ENCODE data around the gene MDFI.

Gene MDFI

GRCh38 chr6:41638002-41638934, at the start of gene MDFI:
Gene MDFI, plus strand, starts transcription at chr6:41638468. Its CDS starts 282 bp downstream, at chr6:41638750.
- DNase-seq = no peak

- DNase-seq = no peak
Measured at GRCh38 chr6:41589223-41589622, 49.0 kb upstream of the MDFI start.

GRCh38 chr6:41589636-41590622, 48.3 kb upstream of the MDFI start:
- DNase-seq = no peak

GRCh38 chr6:41591122-41591521, 47.1 kb upstream of the MDFI start:
- DNase-seq = no peak

GRCh38 chr6:41591859-41592502, 46.3 kb upstream of the MDFI start:
- DNase-seq = peak; percentile 48

- no peak for DNase-seq
Measured at GRCh38 chr6:41593406-41593805, 44.9 kb upstream of the MDFI start.

GRCh38 chr6:41593839-41594238, 44.4 kb upstream of the MDFI start:
- DNase-seq = no peak

GRCh38 chr6:41594326-41594725, 43.9 kb upstream of the MDFI start:
- no peak for DNase-seq

- DNase-seq = no peak
Measured at GRCh38 chr6:41594766-41595165, 43.5 kb upstream of the MDFI start.

GRCh38 chr6:41595166-41595565, 43.1 kb upstream of the MDFI start:
- no peak for DNase-seq

- DNase-seq = no peak
Measured at GRCh38 chr6:41596096-41596685, 42.1 kb upstream of the MDFI start.

- DNase-seq = no peak
Measured at GRCh38 chr6:41596807-41597206, 41.5 kb upstream of the MDFI start.

GRCh38 chr6:41597246-41598000, 40.8 kb upstream of the MDFI start:
- no peak for DNase-seq

- no peak for DNase-seq
Measured at GRCh38 chr6:41598670-41599014, 39.6 kb upstream of the MDFI start.

GRCh38 chr6:41599015-41599851, 39.0 kb upstream of the MDFI start:
- DNase-seq = no peak

- DNase-seq = no peak
Measured at GRCh38 chr6:41599852-41600445, 38.3 kb upstream of the MDFI start.

GRCh38 chr6:41600499-41601247, 37.6 kb upstream of the MDFI start:
- no peak for DNase-seq

GRCh38 chr6:41601248-41601549, 37.1 kb upstream of the MDFI start:
- no peak for DNase-seq

- no peak for DNase-seq
Measured at GRCh38 chr6:41602422-41602743, 35.9 kb upstream of the MDFI start.
